Measurements from ENCODE around the gene TNPO3. TPM values are rescaled to one million over a fixed set of nuclear protein-coding genes. Genes with fewer than 3 reads are reported as not detected.
"Not testable (repeated sequence)": the region's sequence is repeated elsewhere in the genome, so short reads cannot be mapped to it uniquely, and the experiment has no call there.

Gene TNPO3
- total RNA-seq, 1 donor from 2014 or later, result 52.1 TPM

DNA sequence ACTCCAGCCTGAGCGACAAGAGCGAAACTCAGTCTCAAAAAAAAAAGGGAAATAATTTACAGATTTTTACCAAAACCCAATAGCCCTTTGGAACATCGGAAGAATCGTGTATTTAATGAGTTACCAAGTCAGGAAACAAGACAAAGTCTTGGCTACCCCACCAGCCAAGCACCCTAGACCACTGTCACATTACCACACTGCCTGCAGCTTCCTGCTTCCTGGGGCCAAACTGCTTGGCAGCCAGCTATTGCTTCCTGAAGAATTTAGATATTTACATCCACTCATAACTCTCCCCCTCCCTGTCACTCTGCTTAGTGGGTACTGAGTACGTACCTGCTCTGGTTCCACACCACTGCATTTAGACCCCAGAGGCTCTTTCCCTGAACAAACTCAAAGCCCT lies 14.1 kb upstream of the TNPO3 start:
- DNase-seq (ENCODE audit: low read depth in 2 of 2), result no peak

DNA sequence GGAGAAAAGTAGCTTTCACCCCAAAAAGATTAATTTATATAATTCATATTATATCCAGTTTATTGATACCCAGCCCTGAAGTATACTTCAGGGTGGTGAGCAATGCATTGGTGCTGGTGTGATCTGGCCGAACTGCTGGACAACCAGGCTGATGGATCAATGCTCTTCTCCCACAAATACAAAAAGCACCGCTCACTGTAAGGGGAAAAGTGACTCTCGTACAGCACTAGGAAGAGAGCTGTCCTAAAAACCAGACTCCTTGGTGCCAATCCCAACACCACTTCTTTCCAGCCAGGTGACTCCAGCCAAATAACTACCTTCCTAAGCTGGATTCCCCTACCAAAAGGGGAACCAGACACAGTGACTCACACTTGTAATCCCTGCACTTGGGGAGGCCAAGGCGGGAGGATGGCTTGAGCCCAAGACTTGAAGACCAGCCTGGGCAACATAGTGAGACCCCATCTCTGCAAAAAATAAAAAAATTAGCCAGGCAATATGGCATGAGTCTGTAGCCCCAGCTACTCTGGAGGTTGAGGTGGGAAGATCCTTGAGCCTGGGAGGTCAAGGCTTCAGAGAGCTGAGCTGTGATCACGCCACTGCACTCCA lies 13.1 kb upstream of the TNPO3 start:
- DNase-seq (ENCODE audit: low read depth in 2 of 2), result no peak

- not testable (repeated sequence) for DNase-seq (ENCODE audit: low read depth in 2 of 2)
These were observed 12.2 kb upstream of the TNPO3 start for GRCh38 chr7:129067132-129067561.

DNA sequence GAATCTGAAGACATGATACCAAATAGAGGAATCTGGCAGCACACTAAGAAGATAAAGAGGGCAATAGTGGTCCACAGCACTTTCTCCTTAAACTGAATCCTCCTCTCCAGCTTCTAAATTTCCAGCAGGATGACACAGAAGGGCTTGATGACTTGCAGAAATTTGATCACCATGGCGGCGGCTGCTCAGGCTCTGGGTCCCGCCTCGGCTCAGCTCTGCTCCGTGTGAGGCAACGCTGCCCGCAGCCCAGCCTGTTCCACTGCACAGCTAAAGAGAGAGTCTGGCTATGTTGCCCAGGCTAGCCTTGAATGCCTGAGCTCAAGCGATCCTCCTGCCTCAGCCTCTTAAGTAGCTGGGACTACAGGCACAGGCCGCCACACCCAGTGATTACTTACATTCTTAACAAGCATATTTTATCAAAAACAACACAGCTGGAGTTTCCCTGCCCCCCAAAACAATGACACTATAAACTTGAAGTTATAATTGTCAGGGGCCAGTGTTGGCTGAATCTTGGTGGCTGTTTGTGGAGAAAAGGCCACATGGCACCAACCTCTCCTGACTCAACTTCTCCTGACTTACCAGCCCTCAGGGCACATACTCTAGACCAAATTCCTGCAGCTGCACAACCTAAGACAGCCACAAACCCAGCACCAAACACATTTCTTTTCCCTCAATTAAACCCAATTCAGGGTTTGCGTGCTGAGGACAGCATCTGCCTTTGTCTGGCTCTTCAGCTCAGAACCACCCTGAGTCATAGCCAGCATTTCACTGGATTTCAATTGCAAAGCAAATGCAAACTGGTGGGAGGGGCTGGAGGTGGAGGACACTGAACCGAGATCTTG lies 11.6 kb upstream of the TNPO3 start:
- no peak for DNase-seq (ENCODE audit: low read depth in 2 of 2)

- no peak for DNase-seq (ENCODE audit: low read depth in 2 of 2)
These were observed 1.1 kb upstream of the TNPO3 start for GRCh38 chr7:129055861-129056464.

DNA sequence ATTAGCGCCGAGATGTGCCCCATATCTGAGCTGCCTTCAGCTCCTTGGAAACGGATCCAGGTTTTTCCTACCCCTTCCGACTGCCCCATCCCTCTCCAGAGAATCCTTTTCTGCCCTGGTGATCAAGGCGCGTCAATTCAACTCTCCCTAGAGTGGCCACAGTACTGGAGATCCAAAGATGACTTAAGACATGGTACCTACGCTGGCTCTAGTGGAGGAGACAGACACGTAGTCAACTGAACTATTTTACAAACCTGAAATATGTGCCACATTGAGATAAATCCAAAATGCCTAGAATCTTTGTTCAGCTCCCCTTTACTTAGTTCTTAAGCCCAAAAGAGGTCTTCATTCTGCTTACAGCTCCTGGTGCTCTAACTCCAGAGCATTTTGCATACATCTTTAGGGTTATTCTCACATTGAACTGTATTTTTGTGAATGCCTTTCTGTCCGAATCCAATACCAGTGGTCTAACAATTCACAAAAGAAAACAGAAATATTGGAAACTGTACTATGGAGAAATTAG lies 444 bp upstream of the TNPO3 start:
- no peak for DNase-seq (ENCODE audit: low read depth in 2 of 2)

- no peak for DNase-seq (ENCODE audit: low read depth in 2 of 2)
These were observed 923 bp downstream of the TNPO3 start for GRCh38 chr7:129053938-129054437.

GRCh38 chr7:129052441-129052840 lies 2.5 kb downstream of the TNPO3 start:
- DNase-seq (ENCODE audit: low read depth in 2 of 2), result no peak

DNA sequence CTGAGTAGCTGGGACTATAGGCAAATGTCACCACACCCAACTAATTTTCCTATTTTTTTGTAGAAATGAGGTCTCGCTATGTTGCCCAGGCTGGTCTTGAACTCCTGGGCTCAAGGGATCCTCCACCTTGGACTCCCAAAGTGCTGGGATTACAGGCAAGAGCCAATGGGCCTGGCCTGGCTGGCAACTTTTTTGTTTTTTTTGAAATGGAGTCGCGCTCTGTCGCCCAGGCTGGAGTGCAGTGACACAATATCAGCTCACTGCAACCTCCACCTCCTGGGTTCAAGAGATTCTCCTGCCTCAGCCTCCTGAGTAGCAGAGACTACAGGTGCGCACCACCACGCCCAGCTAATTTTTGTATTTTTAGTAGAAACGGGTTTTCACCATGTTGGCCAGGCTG lies 3.5 kb downstream of the TNPO3 start:
- DNase-seq (ENCODE audit: low read depth in 2 of 2), result not testable (repeated sequence)

- no peak for DNase-seq (ENCODE audit: low read depth in 2 of 2)
These were observed 7.2 kb downstream of the TNPO3 start for GRCh38 chr7:129047761-129048160.

DNA sequence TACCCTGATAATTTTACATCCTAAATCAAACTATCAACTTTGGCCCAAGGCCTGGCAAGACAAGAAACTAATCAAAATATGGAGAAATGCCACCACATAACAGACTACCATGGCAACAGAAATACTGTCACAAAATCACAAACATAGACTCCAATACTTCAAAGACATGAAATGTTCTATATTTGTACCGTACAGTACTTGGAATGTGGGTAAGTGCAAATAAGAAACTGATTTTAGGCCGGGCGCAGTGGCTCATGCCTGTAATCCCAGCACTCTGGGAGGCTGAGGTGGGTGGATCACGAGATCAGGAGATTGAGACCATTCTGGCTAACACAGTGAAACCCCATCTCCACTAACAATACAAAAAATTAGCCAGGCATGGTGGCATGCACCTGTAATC lies 9.2 kb downstream of the TNPO3 start:
- DNase-seq (ENCODE audit: low read depth in 2 of 2), result no peak

DNA sequence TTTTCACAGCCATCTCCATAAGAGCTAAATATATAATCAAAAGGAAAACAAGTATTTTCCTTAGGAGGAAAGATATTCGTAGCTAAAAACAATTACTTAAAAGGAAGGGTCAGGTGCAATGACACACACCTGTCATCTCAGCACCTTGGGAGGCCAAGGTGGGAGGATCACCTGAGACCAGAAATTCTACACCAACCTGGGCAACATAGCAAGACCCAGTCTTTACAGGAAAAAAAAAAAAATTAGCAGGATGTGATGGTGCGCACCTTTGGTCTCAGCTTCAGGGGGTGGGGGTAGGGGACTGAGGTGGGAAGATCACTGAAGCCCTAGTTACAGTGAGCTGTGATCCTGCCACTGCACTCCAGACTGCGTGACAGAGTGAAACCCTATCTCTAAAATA lies 11.9 kb downstream of the TNPO3 start:
- DNase-seq (ENCODE audit: low read depth in 2 of 2), result no peak

DNA sequence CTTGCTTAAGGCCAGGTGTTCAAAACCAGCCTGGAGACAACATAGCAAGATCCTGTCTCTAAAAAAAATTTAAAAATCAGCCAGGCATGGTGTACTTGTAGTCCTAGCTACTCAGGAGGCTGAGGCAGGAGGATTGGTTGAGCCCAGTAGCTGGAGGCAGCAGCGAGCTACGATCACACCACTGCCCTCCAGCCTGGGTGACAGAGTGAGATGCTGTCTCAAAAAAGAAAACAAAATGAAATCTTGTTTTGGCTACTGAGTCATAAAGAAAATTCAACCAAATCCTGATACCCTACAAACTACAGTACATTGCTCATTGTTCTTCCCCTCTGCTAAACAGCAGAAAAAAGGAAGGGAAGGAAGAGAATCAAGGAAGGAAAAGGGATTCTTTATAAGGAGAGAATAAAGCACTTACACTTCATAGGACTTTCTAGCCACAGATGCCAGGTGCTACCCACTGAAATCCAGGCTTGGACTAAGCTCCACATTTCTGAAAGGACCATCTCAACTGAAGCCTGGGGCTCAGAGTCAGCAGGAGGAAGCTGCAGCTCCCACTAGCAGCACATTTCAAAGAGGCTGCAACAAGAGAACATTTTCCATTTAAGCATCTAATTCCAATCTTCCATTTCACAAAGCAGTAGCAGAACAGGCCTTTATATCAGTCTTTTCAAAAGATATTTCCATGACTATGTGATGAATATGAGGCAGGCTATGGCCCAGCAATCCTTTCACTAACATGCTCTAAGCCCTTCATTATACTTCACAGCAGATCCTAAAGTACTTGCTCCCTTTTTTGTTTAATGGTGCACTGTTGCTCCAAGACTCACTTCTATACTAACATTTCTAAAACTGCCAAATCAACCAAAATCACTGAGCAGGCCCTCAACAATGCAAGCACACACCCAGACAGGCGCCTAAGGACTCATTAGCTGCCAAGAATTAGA lies 13.5 kb downstream of the TNPO3 start:
- DNase-seq (ENCODE audit: low read depth in 2 of 2), result no peak

DNA sequence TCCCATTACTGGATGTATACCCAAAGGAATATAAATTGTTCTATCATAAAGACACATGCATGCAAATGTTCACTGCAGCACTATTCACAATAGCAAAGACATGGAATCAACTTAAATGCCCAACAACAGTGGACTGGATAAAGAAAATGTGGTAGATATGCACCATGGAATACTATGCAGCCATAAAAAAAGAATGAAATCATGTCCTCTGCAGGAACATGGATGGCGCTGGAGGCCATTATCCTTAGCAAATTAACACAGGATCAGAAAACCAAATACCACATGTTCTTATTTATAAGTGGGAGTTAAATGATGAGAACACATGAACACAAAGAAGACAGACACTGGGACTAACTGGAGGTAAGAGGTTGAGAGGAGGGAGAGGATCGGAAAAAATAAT lies 16.4 kb downstream of the TNPO3 start:
- DNase-seq (ENCODE audit: low read depth in 2 of 2), result not testable (repeated sequence)

GRCh38 chr7:129037585-129037984 lies 17.3 kb downstream of the TNPO3 start:
- no peak for DNase-seq (ENCODE audit: low read depth in 2 of 2)

- DNase-seq (ENCODE audit: low read depth in 2 of 2), result no peak
These were observed 22.9 kb downstream of the TNPO3 start for GRCh38 chr7:129032017-129032416.

DNA sequence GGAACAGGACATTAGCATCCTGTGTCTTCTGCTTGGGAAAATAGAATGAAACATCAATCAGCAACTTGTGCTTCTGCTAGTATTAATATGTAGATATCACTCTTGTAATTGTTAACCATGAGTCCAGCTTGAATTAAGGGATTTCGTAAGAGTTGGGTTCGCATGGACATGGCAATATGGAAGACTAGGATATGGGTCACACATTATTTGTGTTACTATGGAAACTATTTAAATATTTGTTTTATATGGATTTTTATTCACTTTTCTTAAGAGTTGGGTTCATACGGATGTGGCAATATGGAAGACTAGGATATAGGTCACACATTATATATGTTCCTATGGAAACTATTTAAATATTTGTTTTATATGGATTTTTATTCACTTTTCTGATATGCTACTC lies 24.5 kb downstream of the TNPO3 start:
- DNase-seq (ENCODE audit: low read depth in 2 of 2), result no peak

DNA sequence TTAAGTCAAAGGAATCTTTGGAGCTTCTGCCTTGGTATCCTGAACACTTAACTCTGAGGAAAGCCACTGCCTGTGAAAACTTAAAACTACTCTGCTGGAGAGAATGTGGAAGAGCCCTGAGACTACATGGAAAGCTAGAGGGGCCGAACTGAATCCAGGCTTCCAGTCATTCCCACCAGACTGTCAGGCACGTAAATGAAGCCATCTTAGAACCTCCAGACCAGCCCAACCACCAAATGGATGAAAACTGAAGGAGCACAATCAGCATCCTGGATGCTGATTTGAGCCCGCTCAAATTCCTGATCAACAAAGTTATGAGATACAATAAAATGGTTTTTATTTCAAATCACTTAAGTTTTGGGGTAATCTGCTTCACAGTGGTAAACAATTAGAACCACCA lies 30.8 kb downstream of the TNPO3 start:
- DNase-seq (ENCODE audit: low read depth in 2 of 2), result no peak

DNA sequence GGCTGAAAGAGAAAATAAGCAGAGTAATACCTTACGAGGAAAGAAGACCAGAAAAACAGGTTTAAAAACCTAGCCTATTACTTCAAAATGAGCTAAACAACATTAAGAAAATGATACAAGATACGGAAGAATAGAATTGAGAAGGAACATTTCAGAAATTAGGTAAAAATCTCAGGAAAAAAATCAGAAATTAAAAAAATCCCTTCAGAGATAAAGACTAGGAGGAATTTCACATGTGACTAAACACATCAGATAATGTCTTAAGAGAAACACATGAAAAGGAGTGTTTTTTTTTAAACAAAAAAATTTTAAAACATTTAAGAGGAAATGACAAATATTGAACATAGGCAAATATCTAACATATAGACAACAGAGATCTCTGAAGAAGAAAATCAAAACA lies 33.3 kb downstream of the TNPO3 start:
- no peak for DNase-seq (ENCODE audit: low read depth in 2 of 2)

DNA sequence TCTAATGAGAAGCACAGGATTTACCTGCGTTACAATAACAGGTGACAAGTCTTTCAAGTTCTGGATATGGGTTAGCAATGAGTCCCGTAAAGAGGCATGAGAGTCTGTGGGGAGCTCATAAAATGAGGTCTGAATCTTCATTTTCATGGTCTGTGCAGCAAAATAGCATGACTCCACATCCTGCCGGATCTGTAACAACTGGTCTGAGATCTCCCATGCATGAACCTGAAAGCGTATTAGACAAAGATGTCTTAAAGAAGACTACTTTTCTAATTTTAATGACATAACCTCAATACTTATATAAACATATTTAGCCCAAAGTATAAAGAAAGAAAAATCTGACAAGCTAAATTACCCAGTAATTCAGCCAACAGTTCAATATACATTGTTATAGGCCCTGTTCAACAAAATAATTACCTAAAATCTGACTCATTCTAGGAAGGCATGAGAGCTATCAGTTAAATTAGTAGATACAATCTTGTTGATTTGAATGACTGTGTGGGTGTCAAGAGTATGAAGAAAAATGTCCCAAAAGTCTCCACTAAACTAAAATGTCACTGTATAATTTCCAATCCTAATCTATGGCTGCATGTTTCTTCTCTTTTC lies 36.9 kb downstream of the TNPO3 start:
- DNase-seq (ENCODE audit: low read depth in 2 of 2), result no peak

DNA sequence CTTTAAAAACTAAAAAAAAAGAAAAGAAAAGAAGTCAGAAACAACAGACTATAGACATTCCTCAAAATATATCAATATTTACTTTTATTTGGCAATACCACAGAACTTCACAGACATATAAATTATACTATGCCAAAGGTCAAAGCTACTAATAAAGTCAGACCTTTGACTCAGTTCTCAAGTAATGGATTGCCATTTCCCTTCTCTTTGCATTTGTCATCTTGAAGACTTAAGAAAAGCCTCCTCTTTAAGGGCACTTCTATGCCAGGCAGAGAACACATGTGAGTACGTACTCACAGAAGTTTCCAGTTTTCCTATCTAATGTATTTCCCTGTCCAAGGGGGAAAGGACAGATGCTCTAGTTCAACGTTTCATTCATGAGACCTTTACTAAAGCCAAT lies 37.6 kb downstream of the TNPO3 start:
- DNase-seq (ENCODE audit: low read depth in 2 of 2), result no peak
